Gastrocnemius medialis (tissue), 4 donors: ENCODE results near the gene HTR3D.

ENCODE experiments used
- CTCF ChIP-seq, 5 experiments: fragments of 450-650 bp in 3 of 5; fragments of 200-600 bp in 2 of 5; sonication (generic) in 2 of 5; IDR thresholded peaks in 4 of 5; conservative IDR thresholded peaks in 1 of 5; 1 replicate in 4 of 5; 2 replicates in 1 of 5; pipeline ENCODE4 v1.5.1; 2016 to 2019; ENCODE audit warnings: antibody characterized with exemption in 5 of 5, mild to moderate bottlenecking in 3 of 5, moderate library complexity in 3 of 5
- POLR2A ChIP-seq, 2 donors: fragments of 450-650 bp; IDR thresholded peaks; one replicate each; pipeline ENCODE4 v1.6.1; 2017; ENCODE audit warnings: antibody characterized with exemption in 2 of 2, mild to moderate bottlenecking in 2 of 2, moderate library complexity in 2 of 2

- TF ChIP-seq CTCF (IDR thresholded peaks at IDR 0.05 in 4 of 5, conservative IDR thresholded peaks at IDR 0.05 in 1 of 5) (no peak), POLR2A (IDR thresholded peaks at IDR 0.05) (no peak)
These were observed 49.7 kb downstream of the HTR3D start for GRCh38 chr3:184081116-184081830.
